Skin epidermis (tissue), 12 donors: ENCODE data around the gene SLC39A3.

Experiments
- H3K27ac ChIP-seq, 21 experiments: fragments of 200-600 bp; sonication (generic) in 11 of 21; one replicate each; pipeline ENCODE4 v1.5.0; 2020; ENCODE audit warnings: mild to moderate bottlenecking in 3 of 21, inconsistent platforms in 2 of 21, moderate library complexity in 2 of 21
- H3K4me3 ChIP-seq, 7 experiments: fragments of 200-600 bp; sonication (generic) in 2 of 7; one replicate each; pipeline ENCODE4 v1.5.0; 2020; ENCODE audit warnings: inconsistent platforms in 2 of 7, mild to moderate bottlenecking in 2 of 7, moderate library complexity in 1 of 7

The SLC39A3 gene

DNA sequence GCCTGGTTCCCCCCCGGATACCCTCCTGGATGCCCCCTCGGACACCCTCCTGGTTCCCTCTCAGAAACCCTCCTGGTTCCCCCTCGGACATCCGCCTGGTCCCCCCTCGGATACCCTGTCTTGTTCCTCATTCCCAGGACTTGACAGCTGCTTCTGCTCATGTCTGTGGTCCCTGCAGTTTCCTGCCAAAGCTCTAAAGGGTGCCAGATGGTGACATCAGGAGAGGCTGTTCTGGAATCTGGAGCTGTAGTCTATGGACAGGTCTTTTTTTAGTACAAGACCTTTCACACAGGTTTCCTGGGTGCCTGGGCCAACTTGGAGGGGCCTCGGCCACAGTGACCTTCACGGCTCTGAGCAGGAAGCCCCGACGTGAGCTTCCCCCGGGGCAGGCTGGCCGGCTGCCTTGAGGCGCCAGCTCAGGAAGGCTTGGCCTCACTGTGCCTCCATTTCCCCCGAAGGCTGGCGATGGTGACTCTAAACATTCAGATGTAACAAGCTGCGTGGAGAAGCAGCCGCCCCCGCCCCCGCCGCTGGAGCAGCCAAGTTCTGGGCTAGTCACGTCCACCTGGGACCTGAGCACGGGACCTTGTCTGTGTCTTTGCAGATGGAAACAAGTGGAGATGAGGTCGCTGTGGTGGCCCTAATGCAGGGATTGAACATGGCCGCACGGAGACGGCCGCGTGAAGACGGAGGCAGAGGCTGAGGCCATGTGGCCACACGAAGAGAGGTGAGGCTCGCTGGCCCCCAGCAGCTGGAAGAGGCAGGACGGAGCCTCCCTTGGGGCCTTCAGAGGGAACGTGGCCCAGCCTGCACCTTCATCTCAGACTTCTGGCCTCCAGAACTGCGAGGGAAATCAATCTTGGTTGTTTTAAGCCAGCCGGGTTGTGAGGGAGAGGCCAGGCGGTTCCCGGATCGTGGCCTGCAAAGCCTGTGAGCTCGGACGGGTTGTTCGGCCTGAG lies 30.5 kb upstream of the SLC39A3 start:
- H3K4me3 ChIP-seq: no peak overlapping the region
- H3K27ac ChIP-seq: peak overlapping the region in 5 of 21 experiments; percentile 12 to 57 (median 21)

GRCh38 chr19:2769218-2769617 lies 29.4 kb upstream of the SLC39A3 start:
- H3K4me3 ChIP-seq: no peak overlapping the region
- H3K27ac ChIP-seq: no peak overlapping the region

- Histone ChIP-seq H3K27ac (no peak overlapping the region), H3K4me3 (no peak overlapping the region)
Observed at GRCh38 chr19:2768365-2769132, 28.7 kb upstream of the SLC39A3 start.

- no peak overlapping the region for H3K4me3 ChIP-seq
- no peak overlapping the region for H3K27ac ChIP-seq
Observed at GRCh38 chr19:2767688-2768087, 27.9 kb upstream of the SLC39A3 start.

DNA sequence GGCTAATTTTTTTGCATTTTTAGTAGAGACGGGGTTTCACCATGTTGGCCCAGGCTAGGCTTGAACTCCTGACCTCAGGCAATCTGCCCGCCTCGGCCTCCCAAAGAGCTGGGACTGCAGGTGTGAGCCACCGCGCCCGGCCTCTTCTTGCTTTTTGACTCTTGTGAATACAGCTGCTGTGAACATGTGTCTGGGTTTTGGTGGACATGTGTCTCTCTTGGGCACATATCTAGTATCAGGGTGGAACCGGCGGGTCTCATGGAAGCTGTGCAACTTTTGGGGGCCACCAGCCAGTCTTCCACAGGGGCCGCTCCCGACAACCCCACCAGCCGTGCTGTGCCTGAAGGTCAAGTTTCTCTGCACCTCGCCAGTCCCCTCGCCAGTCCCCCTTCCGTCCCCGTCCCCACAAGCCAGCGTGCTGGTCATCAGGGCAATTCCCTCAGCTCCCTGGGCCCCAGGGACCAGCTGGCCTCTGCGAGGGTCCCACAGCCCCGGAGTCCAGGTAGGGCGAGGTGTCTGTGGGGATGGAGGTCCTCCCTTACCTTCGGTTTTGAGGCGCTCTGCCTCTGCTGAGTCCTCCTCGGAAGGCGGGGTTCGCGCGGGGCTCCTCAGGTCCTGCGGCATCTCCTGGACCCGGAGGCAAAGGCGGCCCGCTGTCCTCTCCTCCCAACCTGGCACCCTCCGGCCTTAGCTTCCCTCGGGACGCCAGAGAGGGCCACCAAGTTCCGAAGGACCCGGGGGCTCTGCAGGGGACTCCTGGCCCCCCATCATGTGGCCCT lies 27.0 kb upstream of the SLC39A3 start:
- Histone ChIP-seq H3K27ac (no peak overlapping the region), H3K4me3 (no peak overlapping the region)

DNA sequence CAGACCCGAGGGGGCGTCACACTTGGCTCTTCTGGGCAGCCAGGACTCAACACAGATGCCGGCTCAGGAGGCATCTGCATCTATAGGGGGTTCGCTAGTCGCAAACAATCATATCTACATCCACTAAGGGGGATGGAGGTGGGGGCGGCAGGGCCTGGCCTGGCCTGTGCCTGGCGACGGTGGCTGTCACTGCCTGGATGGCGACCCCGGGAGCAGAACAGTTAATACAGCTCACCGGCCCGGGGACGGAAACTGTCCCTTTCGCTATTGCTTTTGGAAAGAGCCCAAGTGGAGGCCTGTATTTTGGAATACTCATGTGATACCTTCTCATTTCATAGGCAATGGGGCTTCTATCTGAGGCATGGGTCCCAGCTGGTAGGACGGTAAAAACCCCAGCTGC lies 25.6 kb upstream of the SLC39A3 start:
- no peak overlapping the region for H3K27ac ChIP-seq
- no peak overlapping the region for H3K4me3 ChIP-seq

GRCh38 chr19:2764945-2765344 lies 25.1 kb upstream of the SLC39A3 start:
- no peak overlapping the region for H3K27ac ChIP-seq
- no peak overlapping the region for H3K4me3 ChIP-seq

- no peak overlapping the region for H3K27ac ChIP-seq
- H3K4me3 ChIP-seq: no peak overlapping the region
Observed at GRCh38 chr19:2763687-2764086, 23.9 kb upstream of the SLC39A3 start.

DNA sequence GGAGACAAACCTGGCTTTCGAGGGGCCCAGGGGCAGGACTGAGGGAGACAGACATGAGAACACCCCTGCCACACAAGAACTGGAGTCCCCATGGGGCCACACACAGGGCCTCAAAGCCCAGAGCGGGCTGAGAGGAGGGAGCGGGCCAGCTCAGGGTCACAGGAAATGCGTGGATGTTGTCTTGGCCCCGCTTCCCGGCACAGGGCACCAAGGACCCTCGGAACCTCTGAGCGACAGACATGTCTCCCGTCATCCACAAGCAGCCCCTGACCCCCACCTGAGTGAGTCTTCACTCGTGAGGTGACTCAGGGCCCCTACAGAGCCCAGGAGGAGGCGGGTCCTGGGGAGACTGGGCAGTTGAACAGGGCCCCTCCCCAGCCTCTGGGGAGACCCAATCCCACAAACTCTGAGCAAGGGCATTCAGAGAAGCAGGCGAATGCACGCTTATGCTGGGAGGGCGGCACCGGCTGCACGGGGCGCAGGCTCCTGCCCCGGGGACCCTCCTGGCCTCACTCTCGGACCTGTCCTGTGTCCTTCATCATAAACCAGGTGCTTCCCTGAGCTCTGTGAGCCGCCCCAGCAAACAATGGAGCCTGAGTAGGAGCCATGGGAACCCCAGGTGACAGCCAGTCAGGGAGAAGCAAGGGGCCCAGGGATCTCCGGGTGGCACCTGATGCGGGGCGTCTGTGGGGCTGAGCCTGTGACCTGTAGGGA lies 23.1 kb upstream of the SLC39A3 start:
- Histone ChIP-seq H3K27ac (no peak overlapping the region), H3K4me3 (no peak overlapping the region)

- H3K27ac ChIP-seq: no peak overlapping the region
- H3K4me3 ChIP-seq: no peak overlapping the region
Observed at GRCh38 chr19:2761876-2762782, 22.3 kb upstream of the SLC39A3 start.

DNA sequence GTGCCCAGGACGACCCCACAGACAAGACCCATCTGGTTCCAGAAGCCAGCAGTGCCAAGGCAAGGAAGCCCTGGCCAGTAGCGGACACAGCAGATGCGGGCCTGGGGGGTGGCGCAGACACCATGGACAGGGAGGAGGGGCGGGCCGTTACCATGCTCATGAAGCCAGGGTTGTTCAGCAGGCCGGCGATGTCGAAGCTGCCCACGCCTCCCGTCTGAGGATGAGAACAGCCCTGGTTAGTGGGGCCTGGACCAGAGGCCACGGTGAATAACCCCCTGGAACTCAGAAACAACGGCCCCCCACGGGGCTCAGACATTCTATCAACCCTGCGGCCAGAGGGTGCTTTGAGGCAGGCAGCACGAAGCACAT lies 21.5 kb upstream of the SLC39A3 start:
- Histone ChIP-seq H3K4me3 (no peak overlapping the region), H3K27ac (no peak overlapping the region)

- Histone ChIP-seq H3K27ac (no peak overlapping the region), H3K4me3 (no peak overlapping the region)
Observed at GRCh38 chr19:2759965-2760364, 20.1 kb upstream of the SLC39A3 start.

- Histone ChIP-seq H3K27ac (no peak overlapping the region), H3K4me3 (no peak overlapping the region)
Observed at GRCh38 chr19:2759362-2759761, 19.5 kb upstream of the SLC39A3 start.

GRCh38 chr19:2758601-2759313 lies 18.9 kb upstream of the SLC39A3 start:
- no peak overlapping the region for H3K4me3 ChIP-seq
- H3K27ac ChIP-seq: no peak overlapping the region

GRCh38 chr19:2756921-2757881 lies 17.4 kb upstream of the SLC39A3 start:
- Histone ChIP-seq H3K4me3 (no peak overlapping the region), H3K27ac (no peak overlapping the region)

- Histone ChIP-seq H3K27ac (no peak overlapping the region), H3K4me3 (no peak overlapping the region)
Observed at GRCh38 chr19:2756477-2756876, 16.7 kb upstream of the SLC39A3 start.

DNA sequence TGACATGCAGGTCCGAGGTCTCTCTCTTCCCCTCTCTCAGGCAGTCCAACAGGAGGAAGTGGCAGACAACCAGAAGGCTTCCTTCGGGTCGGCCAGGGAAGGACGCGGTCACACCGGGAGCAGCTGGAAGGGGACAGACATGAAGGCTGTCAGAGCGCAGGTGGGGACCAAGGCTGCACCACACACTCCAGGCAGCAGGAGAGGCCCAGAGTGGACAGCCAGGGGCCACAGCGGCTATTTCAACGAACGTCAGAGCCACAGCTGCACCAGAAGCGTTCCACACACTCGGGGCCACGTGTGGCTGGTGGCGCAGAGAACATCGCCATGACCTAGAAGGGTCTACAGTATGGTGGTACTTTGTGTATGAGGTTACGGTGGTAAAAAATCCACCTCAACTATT lies 16.0 kb upstream of the SLC39A3 start:
- H3K27ac ChIP-seq: no peak overlapping the region
- H3K4me3 ChIP-seq: no peak overlapping the region
